Mucosa of rectum (tissue), 2 donors: ENCODE data around the gene CLCN2.
"Not testable (repeated sequence)": the region's sequence is repeated elsewhere in the genome, so short reads cannot be mapped to it uniquely, and the experiment has no call there.

Source experiments
- H3K27ac ChIP-seq, 2 donors: one replicate each; pipeline ENCODE4 v1.7.0; 2013; ENCODE audit warnings: inconsistent platforms in 2 of 2, low read depth in 2 of 2, low read length in 2 of 2
- H3K27me3 ChIP-seq, 2 donors: one replicate each; pipeline ENCODE4 v1.7.0; 2013; ENCODE audit warnings: low read length in 2 of 2; ENCODE audit not compliant: control insufficient read depth in 2 of 2, insufficient read depth in 2 of 2
- H3K36me3 ChIP-seq, 2 donors: one replicate each; pipeline ENCODE4 v1.7.0; 2013; ENCODE audit warnings: low read length in 2 of 2; ENCODE audit not compliant: control insufficient read depth in 2 of 2, insufficient read depth in 2 of 2
- H3K4me1 ChIP-seq, 2 donors: one replicate each; pipeline ENCODE4 v1.7.0; 2013; ENCODE audit warnings: low read length in 2 of 2, mild to moderate bottlenecking in 1 of 2; ENCODE audit not compliant: control insufficient read depth in 2 of 2, insufficient read depth in 2 of 2
- H3K4me3 ChIP-seq, 2 donors: one replicate each; pipeline ENCODE4 v1.7.0; 2013; ENCODE audit warnings: low read length in 2 of 2
- H3K9ac ChIP-seq, 2 donors: one replicate each; pipeline ENCODE4 v1.7.0; 2013; ENCODE audit warnings: low read length in 2 of 2, low read depth in 1 of 2, mild to moderate bottlenecking in 1 of 2
- H3K9me3 ChIP-seq, 2 donors: one replicate each; pipeline ENCODE4 v1.7.0; 2013; ENCODE audit warnings: low read length in 2 of 2; ENCODE audit not compliant: control insufficient read depth in 2 of 2
- donor health status: healthy.
- donor health status: Normal muscosa, but diverticular disease.

CLCN2 gene

DNA sequence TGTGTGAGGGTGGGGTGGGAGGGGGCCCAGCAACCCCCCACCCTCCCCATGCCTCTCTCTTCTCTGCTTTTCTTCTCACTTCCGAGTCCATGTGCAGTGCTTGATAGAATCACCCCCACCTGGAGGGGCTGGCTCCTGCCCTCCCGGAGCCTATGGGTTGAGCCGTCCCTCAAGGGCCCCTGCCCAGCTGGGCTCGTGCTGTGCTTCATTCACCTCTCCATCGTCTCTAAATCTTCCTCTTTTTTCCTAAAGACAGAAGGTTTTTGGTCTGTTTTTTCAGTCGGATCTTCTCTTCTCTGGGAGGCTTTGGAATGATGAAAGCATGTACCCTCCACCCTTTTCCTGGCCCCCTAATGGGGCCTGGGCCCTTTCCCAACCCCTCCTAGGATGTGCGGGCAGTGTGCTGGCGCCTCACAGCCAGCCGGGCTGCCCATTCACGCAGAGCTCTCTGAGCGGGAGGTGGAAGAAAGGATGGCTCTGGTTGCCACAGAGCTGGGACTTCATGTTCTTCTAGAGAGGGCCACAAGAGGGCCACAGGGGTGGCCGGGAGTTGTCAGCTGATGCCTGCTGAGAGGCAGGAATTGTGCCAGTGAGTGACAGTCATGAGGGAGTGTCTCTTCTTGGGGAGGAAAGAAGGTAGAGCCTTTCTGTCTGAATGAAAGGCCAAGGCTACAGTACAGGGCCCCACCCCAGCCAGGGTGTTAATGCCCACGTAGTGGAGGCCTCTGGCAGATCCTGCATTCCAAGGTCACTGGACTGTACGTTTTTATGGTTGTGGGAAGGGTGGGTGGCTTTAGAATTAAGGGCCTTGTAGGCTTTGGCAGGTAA, 15.9 kb downstream of the CLCN2 start:
- Histone ChIP-seq H3K4me3 (no peak overlapping the region), H3K36me3 (peaks cover 22 to 24% of the 10 kb centered on the region in 2 donors), H3K27me3 (no peaks in the 10 kb centered on the region), H3K4me1 (peaks cover 6 to 16% of the 10 kb centered on the region in 2 donors), H3K27ac (peak overlapping the region; percentile 66 to 87), H3K9me3 (no peaks in the 10 kb centered on the region), H3K9ac (peak overlapping the region in 1 of 2 donors; percentile 52)

DNA sequence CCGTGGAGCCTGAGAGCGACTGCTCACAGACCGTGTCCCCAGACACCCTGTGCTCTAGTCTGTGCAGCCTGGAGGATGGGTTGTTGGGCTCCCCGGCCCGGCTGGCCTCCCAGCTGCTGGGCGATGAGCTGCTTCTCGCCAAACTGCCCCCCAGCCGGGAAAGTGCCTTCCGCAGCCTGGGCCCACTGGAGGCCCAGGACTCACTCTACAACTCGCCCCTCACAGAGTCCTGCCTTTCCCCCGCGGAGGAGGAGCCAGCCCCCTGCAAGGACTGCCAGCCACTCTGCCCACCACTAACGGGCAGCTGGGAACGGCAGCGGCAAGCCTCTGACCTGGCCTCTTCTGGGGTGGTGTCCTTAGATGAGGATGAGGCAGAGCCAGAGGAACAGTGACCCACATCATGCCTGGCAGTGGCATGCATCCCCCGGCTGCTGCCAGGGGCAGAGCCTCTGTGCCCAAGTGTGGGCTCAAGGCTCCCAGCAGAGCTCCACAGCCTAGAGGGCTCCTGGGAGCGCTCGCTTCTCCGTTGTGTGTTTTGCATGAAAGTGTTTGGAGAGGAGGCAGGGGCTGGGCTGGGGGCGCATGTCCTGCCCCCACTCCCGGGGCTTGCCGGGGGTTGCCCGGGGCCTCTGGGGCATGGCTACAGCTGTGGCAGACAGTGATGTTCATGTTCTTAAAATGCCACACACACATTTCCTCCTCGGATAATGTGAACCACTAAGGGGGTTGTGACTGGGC, 16.7 kb downstream of the CLCN2 start:
- H3K4me1 ChIP-seq = peaks cover 6 to 16% of the 10 kb centered on the region in 2 donors
- H3K4me3 ChIP-seq = no peak overlapping the region
- no peaks in the 10 kb centered on the region for H3K27me3 ChIP-seq
- peaks cover 22 to 24% of the 10 kb centered on the region in 2 donors for H3K36me3 ChIP-seq
- no peak overlapping the region for H3K9ac ChIP-seq
- H3K27ac ChIP-seq = no peak overlapping the region
- no peaks in the 10 kb centered on the region for H3K9me3 ChIP-seq

DNA sequence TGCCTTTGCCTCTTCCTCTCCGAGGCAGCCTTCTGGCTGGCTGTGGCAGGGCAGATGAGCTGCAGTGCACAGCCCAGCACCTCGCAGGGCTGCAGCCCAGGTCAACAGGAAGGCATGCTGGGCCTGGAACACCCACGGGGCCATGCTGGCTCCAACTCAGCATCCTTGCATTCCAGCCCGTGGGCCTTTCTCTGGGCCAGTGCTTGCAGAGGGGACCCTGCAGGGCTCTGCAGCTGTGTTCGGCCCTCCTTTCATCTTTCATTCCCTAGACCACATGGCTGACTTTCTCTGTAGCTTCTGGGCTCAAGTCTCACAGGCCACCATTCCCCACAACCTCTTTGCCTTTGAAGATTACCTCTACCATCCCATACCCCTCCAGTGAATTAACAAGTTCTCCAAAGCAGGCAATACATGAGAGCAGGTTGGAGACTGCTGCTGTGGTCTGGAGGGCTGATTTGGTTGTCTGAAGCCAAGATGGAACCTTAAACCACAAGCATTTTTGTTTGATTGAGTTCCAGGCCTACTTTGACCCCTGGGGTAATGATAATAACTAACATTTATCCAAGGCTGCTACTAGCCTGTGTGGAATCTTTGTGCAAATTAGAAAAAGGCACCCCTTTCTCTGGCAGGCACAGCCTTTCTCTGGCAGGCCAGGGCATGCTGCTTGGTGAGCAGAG, 18.1 kb downstream of the CLCN2 start:
- Histone ChIP-seq H3K36me3 (peaks cover 22 to 24% of the 10 kb centered on the region in 2 donors), H3K4me1 (peaks cover 6 to 16% of the 10 kb centered on the region in 2 donors), H3K9ac (no peak overlapping the region), H3K9me3 (no peaks in the 10 kb centered on the region), H3K27ac (no peak overlapping the region), H3K4me3 (no peak overlapping the region), H3K27me3 (no peaks in the 10 kb centered on the region)

DNA sequence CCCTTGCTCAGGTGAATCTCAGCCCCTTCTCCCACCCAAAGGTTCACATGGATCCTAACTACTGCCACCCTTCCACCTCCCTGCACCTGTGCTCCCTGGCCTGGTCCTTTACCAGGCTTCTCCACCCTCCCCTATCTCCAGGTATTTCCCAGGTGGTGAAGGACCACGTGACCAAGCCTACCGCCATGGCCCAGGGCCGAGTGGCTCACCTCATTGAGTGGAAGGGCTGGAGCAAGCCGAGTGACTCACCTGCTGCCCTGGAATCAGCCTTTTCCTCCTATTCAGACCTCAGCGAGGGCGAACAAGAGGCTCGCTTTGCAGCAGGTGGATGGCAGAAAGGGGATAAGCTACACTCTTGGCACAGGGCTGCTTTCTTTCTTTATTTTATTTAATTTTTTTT, 19.5 kb downstream of the CLCN2 start:
- H3K9me3 ChIP-seq = no peaks in the 10 kb centered on the region
- H3K27me3 ChIP-seq = no peaks in the 10 kb centered on the region
- H3K9ac ChIP-seq = no peak overlapping the region
- H3K4me3 ChIP-seq = no peak overlapping the region
- no peak overlapping the region for H3K27ac ChIP-seq
- H3K4me1 ChIP-seq = peaks cover 16 to 30% of the 10 kb centered on the region in 2 donors
- peaks cover 21 to 22% of the 10 kb centered on the region in 2 donors for H3K36me3 ChIP-seq

DNA sequence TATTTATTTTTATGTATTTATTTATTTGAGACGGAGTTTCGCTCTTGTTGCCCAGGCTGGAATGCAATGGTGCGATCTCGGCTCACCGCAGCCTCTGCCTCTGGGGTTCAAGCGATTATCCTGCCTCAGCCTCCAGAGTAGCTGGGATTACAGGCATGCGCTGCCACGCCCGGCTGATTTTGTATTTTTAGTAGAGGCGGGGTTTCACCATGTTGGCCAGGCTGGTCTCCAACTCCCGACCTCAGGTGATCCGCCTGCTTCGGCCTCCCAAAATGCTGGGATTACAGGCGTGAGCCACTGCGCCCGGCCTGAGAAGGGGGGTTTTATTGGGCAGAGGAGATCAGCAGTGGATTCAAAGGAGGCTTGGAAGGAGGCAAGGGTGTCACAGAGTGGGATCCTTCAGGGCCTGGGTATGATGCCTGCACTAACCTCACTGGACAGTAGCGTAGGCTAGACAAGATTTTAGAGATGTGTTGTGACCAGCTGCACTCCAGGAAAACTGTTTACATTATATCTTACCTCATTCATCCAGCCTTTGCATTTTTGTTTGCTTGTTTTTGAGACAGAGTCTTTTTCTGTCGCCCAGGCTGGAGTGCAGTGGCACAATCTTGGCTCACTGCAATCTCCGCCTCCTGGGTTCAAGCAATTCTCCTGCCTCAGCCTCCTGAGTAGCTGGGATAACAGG, 21.8 kb downstream of the CLCN2 start:
- H3K9ac ChIP-seq, H3K9me3 ChIP-seq, H3K27me3 ChIP-seq, H3K4me3 ChIP-seq, H3K27ac ChIP-seq: not testable (repeated sequence)
- H3K4me1 ChIP-seq = peaks cover 22 to 25% of the 10 kb centered on the region in 2 donors
- peaks cover 22 to 24% of the 10 kb centered on the region in 2 donors for H3K36me3 ChIP-seq

DNA sequence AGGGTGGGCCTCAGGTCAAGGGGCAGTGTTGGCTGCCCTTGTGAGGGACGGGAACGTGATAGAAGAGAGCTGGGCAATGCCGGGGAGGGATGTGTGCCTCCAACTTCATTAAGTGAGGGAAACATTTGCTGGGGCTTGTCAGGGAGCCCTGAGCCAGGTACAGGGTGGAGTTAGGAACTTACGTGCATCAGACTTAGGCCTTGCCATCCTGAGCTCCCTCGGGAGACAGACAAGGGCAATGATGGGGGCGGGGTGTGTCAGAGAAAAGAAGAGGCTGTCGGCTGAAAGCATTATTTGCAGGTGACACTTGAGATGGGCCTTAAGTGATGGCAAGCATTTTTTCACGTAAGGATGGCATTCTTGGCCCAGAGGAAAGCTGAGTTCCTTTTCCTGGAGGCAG, 22.4 kb downstream of the CLCN2 start:
- Histone ChIP-seq H3K4me3 (peak overlapping the region in 1 of 2 donors; percentile 7), H3K4me1 (peaks cover 22 to 25% of the 10 kb centered on the region in 2 donors), H3K27me3 (no peaks in the 10 kb centered on the region), H3K9me3 (no peaks in the 10 kb centered on the region), H3K27ac (no peak overlapping the region), H3K36me3 (peaks cover 22 to 29% of the 10 kb centered on the region in 2 donors), H3K9ac (no peak overlapping the region)

DNA sequence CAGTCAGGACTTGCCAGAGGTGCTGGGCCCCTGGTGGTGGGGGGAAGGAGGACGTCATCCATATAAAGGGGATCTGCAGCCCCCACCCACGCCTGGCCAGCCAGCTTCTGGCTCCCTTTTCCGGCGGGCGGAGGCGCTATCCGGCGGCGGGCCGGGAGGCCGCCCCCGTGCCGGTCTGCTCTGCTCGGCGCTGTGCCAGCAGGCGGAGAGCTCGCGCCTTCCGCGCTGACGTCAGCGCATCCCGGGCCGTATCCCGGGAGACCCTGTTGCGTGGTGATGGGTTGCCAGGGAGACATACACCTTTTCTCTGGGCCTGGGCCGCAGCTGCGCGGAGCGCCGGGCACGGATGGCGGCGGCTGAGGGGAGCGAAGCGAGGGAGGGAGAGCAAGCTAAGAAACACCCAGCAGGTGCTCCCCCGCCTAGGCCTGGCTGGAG, 22.9 kb downstream of the CLCN2 start:
- Histone ChIP-seq H3K4me1 (peaks cover 22 to 25% of the 10 kb centered on the region in 2 donors), H3K9ac (no peak overlapping the region), H3K9me3 (no peaks in the 10 kb centered on the region), H3K36me3 (peaks cover 25 to 31% of the 10 kb centered on the region in 2 donors), H3K4me3 (peak overlapping the region in 1 of 2 donors; percentile 7), H3K27ac (peak overlapping the region; percentile 30 to 95), H3K27me3 (no peaks in the 10 kb centered on the region)

DNA sequence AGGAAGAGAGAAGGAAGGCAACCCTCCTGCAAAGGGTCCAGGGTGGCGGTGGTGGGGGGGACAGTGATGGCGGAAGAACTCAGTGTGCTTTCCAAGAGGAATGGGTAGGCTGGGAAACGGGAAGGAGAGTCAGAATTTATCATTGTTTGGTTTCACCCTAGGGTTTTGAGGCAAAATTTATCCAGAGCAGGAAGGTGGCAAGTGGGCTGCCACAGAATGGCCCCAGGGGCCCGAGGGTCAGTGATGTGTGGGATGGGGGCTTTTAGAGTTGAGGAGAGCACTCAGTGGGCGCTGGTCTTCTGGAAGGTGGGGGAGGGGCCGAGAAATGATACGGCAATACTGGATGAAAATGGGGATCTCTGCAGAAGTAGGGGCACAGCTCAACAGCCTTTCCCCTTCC, 23.4 kb downstream of the CLCN2 start:
- Histone ChIP-seq H3K36me3 (peaks cover 24 to 31% of the 10 kb centered on the region in 2 donors), H3K27ac (peak overlapping the region; percentile 30 to 95), H3K9me3 (no peaks in the 10 kb centered on the region), H3K4me3 (peak overlapping the region in 1 of 2 donors; percentile 28), H3K27me3 (no peaks in the 10 kb centered on the region), H3K4me1 (peaks cover 22 to 25% of the 10 kb centered on the region in 2 donors), H3K9ac (peak overlapping the region in 1 of 2 donors; percentile 32)

DNA sequence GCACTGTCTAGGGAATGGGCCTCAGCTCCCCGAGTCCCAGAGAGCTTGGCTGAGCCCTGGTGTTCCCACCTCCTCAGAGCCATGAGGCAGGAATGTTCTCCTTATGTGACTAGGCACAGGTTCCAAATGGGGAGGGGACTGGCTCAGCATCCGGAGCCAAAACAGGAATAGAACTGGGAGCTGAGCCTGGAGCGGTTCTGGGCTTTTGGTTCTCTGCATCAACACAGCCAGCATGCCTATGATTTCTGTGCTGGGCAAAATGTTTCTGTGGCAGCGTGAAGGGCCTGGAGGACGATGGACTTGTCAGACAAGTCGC, 24.0 kb downstream of the CLCN2 start, which contains the start of gene FAM131A:
Gene FAM131A, plus strand, starts transcription at position 202 of the 316 bp plus-strand sequence. Its CDS starts 31 bp downstream, at position 233.
- peaks cover 22 to 25% of the 10 kb centered on the region in 2 donors for H3K4me1 ChIP-seq

More for the DNA sequence above, 24.0 kb downstream of the CLCN2 start, which contains the start of gene FAM131A:
- Histone ChIP-seq H3K36me3 (peaks cover 25 to 31% of the 10 kb centered on the region in 2 donors), H3K27me3 (no peaks in the 10 kb centered on the region), H3K4me3 (peak within 1 kb of the TSS; percentile 82 to 84), H3K9me3 (no peaks in the 10 kb centered on the region), H3K9ac (peak within 1 kb of the TSS; percentile 86 to 88), H3K27ac (peak within 1 kb of the TSS; percentile 95 to 96)
